ENCODE results near the gene DHX34.

GRCh38 chr19:47319923-47320871 lies 28.9 kb upstream of the DHX34 start:
- TF ChIP-seq RAD21 (IDR thresholded peaks at IDR 0.05): no peak
- no peak for TF ChIP-seq CTCF (IDR thresholded peaks at IDR 0.05; ENCODE audit: low read depth, low read length, missing input control)
- no peak for TF ChIP-seq REST (IDR thresholded peaks at IDR 0.05)
- TF ChIP-seq TAF1 (conservative IDR thresholded peaks at IDR 0.05): no peak
- no peak for TF ChIP-seq JUND (IDR thresholded peaks at IDR 0.05)
- TF ChIP-seq YY1 (IDR thresholded peaks at IDR 0.05): no peak
